HepG2 (cell line): ENCODE measurements around the gene SERTAD2. TPM values are rescaled to one million over a fixed set of nuclear protein-coding genes. Genes with fewer than 3 reads are reported as not detected.

Source experiments
- ARHGAP35 ChIP-seq: sonication (generic); formaldehyde crosslinking; IDR thresholded peaks from 2 replicates; pipeline ENCODE4 v1.9.0; 2022; ENCODE audit warnings: mild to moderate bottlenecking, inconsistent platforms, moderate library complexity, missing genetic modification reagents, borderline replicate concordance
- DNMT3B ChIP-seq: conservative IDR thresholded peaks from 2 replicates; pipeline ENCODE4 v1.6.1; 2016; ENCODE audit warnings: missing biosample characterization, control low read depth
- DR1 ChIP-seq: sonication (generic); formaldehyde crosslinking; IDR thresholded peaks from 2 replicates; pipeline ENCODE4 v1.8.0; 2021; ENCODE audit warnings: mild to moderate bottlenecking, missing genetic modification reagents, inconsistent platforms
- EEA1 ChIP-seq: sonication (generic); formaldehyde crosslinking; IDR thresholded peaks from 2 replicates; pipeline ENCODE4 v1.5.1; 2020; ENCODE audit warnings: mild to moderate bottlenecking, missing genetic modification reagents, borderline replicate concordance
- EHMT2 ChIP-seq: fragments of 200-600 bp; sonication (generic); IDR thresholded peaks from 2 replicates; pipeline ENCODE4 v1.7.0; 2017; ENCODE audit warnings: antibody characterized with exemption, low read depth, low read length, borderline replicate concordance
- ETV5 ChIP-seq: IDR thresholded peaks from 2 replicates; pipeline ENCODE4 v1.6.1; 2018; ENCODE audit warnings: missing biosample characterization, missing genetic modification reagents, inconsistent platforms, borderline replicate concordance
- ETV6 ChIP-seq: sonication (generic); formaldehyde crosslinking; conservative IDR thresholded peaks from 2 replicates; pipeline ENCODE4 v1.4.0; 2020; ENCODE audit warnings: missing genetic modification reagents
- KAT7 ChIP-seq: IDR thresholded peaks from 2 replicates; pipeline ENCODE4 v1.6.1; 2018; ENCODE audit warnings: borderline replicate concordance, missing compliant biosample characterization
- NR2F6 ChIP-seq, 2 experiments: IDR thresholded peaks; 2 replicates each; pipeline ENCODE4 v1.6.1; 2016; ENCODE audit warnings: antibody characterized with exemption in 1 of 2, mild to moderate bottlenecking in 1 of 2
- POLR2AphosphoS5 ChIP-seq: IDR thresholded peaks from 2 replicates; pipeline ENCODE4 v1.6.1; 2012; ENCODE audit warnings: low read depth, low read length
- SIX1 ChIP-seq: sonication (generic); formaldehyde crosslinking; IDR thresholded peaks from 2 replicates; pipeline ENCODE4 v1.4.0; 2020; ENCODE audit warnings: missing genetic modification reagents, borderline replicate concordance
- TOE1 ChIP-seq: sonication (generic); formaldehyde crosslinking; IDR thresholded peaks from 2 replicates; pipeline ENCODE4 v1.4.0; 2020; ENCODE audit warnings: mild to moderate bottlenecking, missing genetic modification reagents
- ZC3H13 ChIP-seq: sonication (generic); formaldehyde crosslinking; IDR thresholded peaks from 2 replicates; pipeline ENCODE4 v1.8.1; 2023; ENCODE audit warnings: mild to moderate bottlenecking, missing genetic modification reagents, moderate library complexity
- ZFP36 ChIP-seq: fragments of 150-350 bp; IDR thresholded peaks from 2 replicates; pipeline ENCODE4 v1.6.1; 2018; ENCODE audit warnings: borderline replicate concordance, low read length, low read depth; ENCODE audit not compliant: partially characterized antibody
- ZNF136 ChIP-seq: sonication (generic); formaldehyde crosslinking; IDR thresholded peaks from 2 replicates; pipeline ENCODE4 v1.8.1; 2022; ENCODE audit warnings: low read depth, mild to moderate bottlenecking, moderate library complexity, missing genetic modification reagents
- ZNF550 ChIP-seq: sonication (generic); formaldehyde crosslinking; IDR thresholded peaks from 2 replicates; pipeline ENCODE4 v1.4.0; 2020; ENCODE audit warnings: mild to moderate bottlenecking, missing genetic modification reagents, borderline replicate concordance
- ZNF563 ChIP-seq: sonication (generic); formaldehyde crosslinking; IDR thresholded peaks from 2 replicates; pipeline ENCODE4 v1.8.0; 2022; ENCODE audit warnings: mild to moderate bottlenecking, moderate library complexity, missing genetic modification reagents
- ZNF616 ChIP-seq: sonication (generic); formaldehyde crosslinking; IDR thresholded peaks from 2 replicates; pipeline ENCODE4 v1.5.0; 2020; ENCODE audit warnings: low read depth, mild to moderate bottlenecking, missing genetic modification reagents
- ZSCAN21 ChIP-seq: sonication (generic); formaldehyde crosslinking; IDR thresholded peaks from 2 replicates; pipeline ENCODE4 v1.8.0; 2022; ENCODE audit warnings: mild to moderate bottlenecking, missing genetic modification reagents, moderate library complexity, borderline replicate concordance
- polyA plus RNA-seq, 8 experiments: library from polyadenylated mRNA; depleted of rRNA in 3 of 8; stranded (reverse) in 7 of 8; unstranded in 1 of 8; fragments of >200 nt; fragmentation: Illumina TruSeq in 4 of 8; extraction: Trizol in 4 of 8; gene quantifications; 2 replicates each; pipeline versions ENCODE4 v1.2.1 to v1.2.3, GENCODE V29; 2011 to 2016; ENCODE audit warnings: low read depth in 4 of 8, missing spikeins in 1 of 8, mixed read lengths in 1 of 8; ENCODE audit not compliant: insufficient read depth in 1 of 8
- total RNA-seq, 5 experiments: library from RNA; depleted of rRNA; stranded (reverse); fragments of >200 nt; fragmentation: Illumina TruSeq; extraction: Trizol; gene quantifications; 2 replicates each; pipeline ENCODE4 v1.2.3, GENCODE V29; 2016; ENCODE audit warnings: low read depth in 1 of 5
- TF ChIP-seq, protein P1 (sequence below): sonication (generic); formaldehyde crosslinking; IDR thresholded peaks from 2 replicates; pipeline ENCODE4 v1.4.0; 2020; ENCODE audit warnings: missing genetic modification reagents
- TF ChIP-seq, protein P2 (sequence below): sonication (generic); formaldehyde crosslinking; conservative IDR thresholded peaks from 2 replicates; pipeline ENCODE4 v1.8.0; 2022; ENCODE audit warnings: mild to moderate bottlenecking, moderate library complexity, missing genetic modification reagents
- TF ChIP-seq, protein P3 (sequence below): sonication (generic); formaldehyde crosslinking; IDR thresholded peaks from 2 replicates; pipeline ENCODE4 v1.5.0; 2020; ENCODE audit warnings: missing genetic modification reagents
- TF ChIP-seq, protein P4 (sequence below): IDR thresholded peaks from 2 replicates; pipeline ENCODE4 v1.6.1; 2016; ENCODE audit warnings: missing compliant biosample characterization, missing genetic modification reagents, borderline replicate concordance
- TF ChIP-seq, protein P5 (sequence below): sonication (generic); formaldehyde crosslinking; IDR thresholded peaks from 2 replicates; pipeline ENCODE4 v1.4.0; 2020; ENCODE audit warnings: missing genetic modification reagents, borderline replicate concordance

Gene SERTAD2
- total and polyA plus RNA-seq, 2 of the 13 experiments (the other 11 are each of a cell fraction or from before 2014, with no cell fraction given) = 6.7 to 22.6 TPM

DNA sequence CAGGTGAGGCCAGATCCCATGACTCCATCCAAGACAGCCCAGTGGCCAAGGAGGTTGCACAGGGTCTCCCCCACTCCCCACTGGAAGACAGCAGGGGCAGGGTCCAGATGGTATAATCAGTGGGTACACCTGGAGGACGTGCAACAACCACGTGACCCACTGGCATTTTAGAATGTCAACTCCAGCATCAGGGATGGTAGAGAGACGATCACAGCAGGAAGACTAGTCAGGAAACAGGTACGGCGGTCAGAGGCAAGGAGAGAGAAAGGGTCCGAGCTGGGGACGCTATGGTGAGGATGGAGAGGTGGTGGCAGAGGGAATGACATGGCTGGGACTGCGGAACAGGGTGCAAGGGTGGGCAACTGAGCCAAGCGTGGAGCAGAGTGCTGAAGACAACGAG, 23.0 kb downstream of the SERTAD2 start (continued):
- no peak for TF ChIP-seq ETV5 (CRISPR knock-in tag)
- no peak for TF ChIP-seq ETV6
- TF ChIP-seq EHMT2 = no peak
- TF ChIP-seq ZFP36 = no peak
- TF ChIP-seq, protein P1, sequence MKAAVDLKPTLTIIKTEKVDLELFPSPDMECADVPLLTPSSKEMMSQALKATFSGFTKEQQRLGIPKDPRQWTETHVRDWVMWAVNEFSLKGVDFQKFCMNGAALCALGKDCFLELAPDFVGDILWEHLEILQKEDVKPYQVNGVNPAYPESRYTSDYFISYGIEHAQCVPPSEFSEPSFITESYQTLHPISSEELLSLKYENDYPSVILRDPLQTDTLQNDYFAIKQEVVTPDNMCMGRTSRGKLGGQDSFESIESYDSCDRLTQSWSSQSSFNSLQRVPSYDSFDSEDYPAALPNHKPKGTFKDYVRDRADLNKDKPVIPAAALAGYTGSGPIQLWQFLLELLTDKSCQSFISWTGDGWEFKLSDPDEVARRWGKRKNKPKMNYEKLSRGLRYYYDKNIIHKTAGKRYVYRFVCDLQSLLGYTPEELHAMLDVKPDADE (CRISPR knock-in tag) = no peak
- TF ChIP-seq ZSCAN21 (CRISPR knock-in tag) = no peak
- no peak for TF ChIP-seq DR1 (CRISPR knock-in tag)
- TF ChIP-seq, protein P2, sequence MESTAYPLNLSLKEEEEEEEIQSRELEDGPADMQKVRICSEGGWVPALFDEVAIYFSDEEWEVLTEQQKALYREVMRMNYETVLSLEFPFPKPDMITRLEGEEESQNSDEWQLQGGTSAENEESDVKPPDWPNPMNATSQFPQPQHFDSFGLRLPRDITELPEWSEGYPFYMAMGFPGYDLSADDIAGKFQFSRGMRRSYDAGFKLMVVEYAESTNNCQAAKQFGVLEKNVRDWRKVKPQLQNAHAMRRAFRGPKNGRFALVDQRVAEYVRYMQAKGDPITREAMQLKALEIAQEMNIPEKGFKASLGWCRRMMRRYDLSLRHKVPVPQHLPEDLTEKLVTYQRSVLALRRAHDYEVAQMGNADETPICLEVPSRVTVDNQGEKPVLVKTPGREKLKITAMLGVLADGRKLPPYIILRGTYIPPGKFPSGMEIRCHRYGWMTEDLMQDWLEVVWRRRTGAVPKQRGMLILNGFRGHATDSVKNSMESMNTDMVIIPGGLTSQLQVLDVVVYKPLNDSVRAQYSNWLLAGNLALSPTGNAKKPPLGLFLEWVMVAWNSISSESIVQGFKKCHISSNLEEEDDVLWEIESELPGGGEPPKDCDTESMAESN = no peak
- TF ChIP-seq, protein P3, sequence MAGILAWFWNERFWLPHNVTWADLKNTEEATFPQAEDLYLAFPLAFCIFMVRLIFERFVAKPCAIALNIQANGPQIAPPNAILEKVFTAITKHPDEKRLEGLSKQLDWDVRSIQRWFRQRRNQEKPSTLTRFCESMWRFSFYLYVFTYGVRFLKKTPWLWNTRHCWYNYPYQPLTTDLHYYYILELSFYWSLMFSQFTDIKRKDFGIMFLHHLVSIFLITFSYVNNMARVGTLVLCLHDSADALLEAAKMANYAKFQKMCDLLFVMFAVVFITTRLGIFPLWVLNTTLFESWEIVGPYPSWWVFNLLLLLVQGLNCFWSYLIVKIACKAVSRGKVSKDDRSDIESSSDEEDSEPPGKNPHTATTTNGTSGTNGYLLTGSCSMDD (CRISPR knock-in tag) = no peak
- peak; percentile 28; the same call in 1 of the 2 replicates for TF ChIP-seq POLR2AphosphoS5
- no peak for TF ChIP-seq KAT7 (CRISPR knock-in tag)
- TF ChIP-seq SIX1 (CRISPR knock-in tag) = no peak
- TF ChIP-seq ZNF136 (CRISPR knock-in tag) = no peak
- TF ChIP-seq, protein P4, sequence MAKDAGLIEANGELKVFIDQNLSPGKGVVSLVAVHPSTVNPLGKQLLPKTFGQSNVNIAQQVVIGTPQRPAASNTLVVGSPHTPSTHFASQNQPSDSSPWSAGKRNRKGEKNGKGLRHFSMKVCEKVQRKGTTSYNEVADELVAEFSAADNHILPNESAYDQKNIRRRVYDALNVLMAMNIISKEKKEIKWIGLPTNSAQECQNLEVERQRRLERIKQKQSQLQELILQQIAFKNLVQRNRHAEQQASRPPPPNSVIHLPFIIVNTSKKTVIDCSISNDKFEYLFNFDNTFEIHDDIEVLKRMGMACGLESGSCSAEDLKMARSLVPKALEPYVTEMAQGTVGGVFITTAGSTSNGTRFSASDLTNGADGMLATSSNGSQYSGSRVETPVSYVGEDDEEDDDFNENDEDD (CRISPR knock-in tag) = no peak
- no peak for TF ChIP-seq ARHGAP35 (CRISPR knock-in tag)
- no peak for TF ChIP-seq DNMT3B (CRISPR knock-in tag)
- TF ChIP-seq ZNF616 (CRISPR knock-in tag) = no peak
- no peak for TF ChIP-seq ZNF563 (CRISPR knock-in tag)
- TF ChIP-seq ZC3H13 (CRISPR knock-in tag) = 0 out of 2 replicates have a peak, but pooled peaks have one; percentile 75
- no peak for TF ChIP-seq EEA1
- TF ChIP-seq, protein P5, sequence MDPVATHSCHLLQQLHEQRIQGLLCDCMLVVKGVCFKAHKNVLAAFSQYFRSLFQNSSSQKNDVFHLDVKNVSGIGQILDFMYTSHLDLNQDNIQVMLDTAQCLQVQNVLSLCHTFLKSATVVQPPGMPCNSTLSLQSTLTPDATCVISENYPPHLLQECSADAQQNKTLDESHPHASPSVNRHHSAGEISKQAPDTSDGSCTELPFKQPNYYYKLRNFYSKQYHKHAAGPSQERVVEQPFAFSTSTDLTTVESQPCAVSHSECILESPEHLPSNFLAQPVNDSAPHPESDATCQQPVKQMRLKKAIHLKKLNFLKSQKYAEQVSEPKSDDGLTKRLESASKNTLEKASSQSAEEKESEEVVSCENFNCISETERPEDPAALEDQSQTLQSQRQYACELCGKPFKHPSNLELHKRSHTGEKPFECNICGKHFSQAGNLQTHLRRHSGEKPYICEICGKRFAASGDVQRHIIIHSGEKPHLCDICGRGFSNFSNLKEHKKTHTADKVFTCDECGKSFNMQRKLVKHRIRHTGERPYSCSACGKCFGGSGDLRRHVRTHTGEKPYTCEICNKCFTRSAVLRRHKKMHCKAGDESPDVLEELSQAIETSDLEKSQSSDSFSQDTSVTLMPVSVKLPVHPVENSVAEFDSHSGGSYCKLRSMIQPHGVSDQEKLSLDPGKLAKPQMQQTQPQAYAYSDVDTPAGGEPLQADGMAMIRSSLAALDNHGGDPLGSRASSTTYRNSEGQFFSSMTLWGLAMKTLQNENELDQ (CRISPR knock-in tag) = no peak
- no peak for TF ChIP-seq ZNF550 (CRISPR knock-in tag)
- no peak for TF ChIP-seq TOE1 (CRISPR knock-in tag)
- no peak for TF ChIP-seq NR2F6 (IDR thresholded peaks at IDR 0.05)
- TF ChIP-seq NR2F6 (CRISPR knock-in tag; IDR thresholded peaks at IDR 0.05) = no peak
